Upper lobe of left lung (tissue), 6 donors: Measurements from ENCODE around the gene HOGA1. TPM values are rescaled to one million over a fixed set of nuclear protein-coding genes. Genes with fewer than 3 reads are reported as not detected.

Experiments
- ATAC-seq, 2 donors: fragments of 200-7000 bp; cut with Tn5 transposase; one replicate each; pipeline ENCODE4 v1.9.1; 2022; ENCODE audit warnings: mild to moderate bottlenecking in 2 of 2, moderate library complexity in 2 of 2; ENCODE audit not compliant: low FRiP score in 2 of 2
- DNase-seq, 2 donors: peaks; one replicate each; pipeline ENCODE4 v3.0.0-alpha.2; 2019 to 2020
- H3K27ac ChIP-seq, 4 donors: fragments of 200-600 bp; sonication (generic); one replicate each; pipeline ENCODE4 v1.5.1; 2016 to 2019
- H3K27me3 ChIP-seq, 4 donors: fragments of 200-600 bp; sonication (generic); one replicate each; pipeline ENCODE4 v1.5.1; 2017 to 2019
- H3K36me3 ChIP-seq, 4 donors: fragments of 200-600 bp; sonication (generic); one replicate each; pipeline ENCODE4 v1.5.1; 2016 to 2019
- H3K4me1 ChIP-seq, 4 donors: fragments of 200-600 bp; sonication (generic); one replicate each; pipeline ENCODE4 v1.5.1; 2018 to 2019
- H3K4me3 ChIP-seq, 4 donors: fragments of 200-600 bp; sonication (generic); one replicate each; pipeline ENCODE4 v1.5.1; 2017 to 2019; ENCODE audit warnings: mild to moderate bottlenecking in 2 of 4, moderate library complexity in 1 of 4
- H3K9me3 ChIP-seq, 4 donors: fragments of 200-600 bp; sonication (generic); one replicate each; pipeline ENCODE4 v1.5.1; 2018 to 2019
- EP300 ChIP-seq, 4 donors: sonication (generic); formaldehyde crosslinking; IDR thresholded peaks; one replicate each; pipeline ENCODE4 v1.5.1; 2017; ENCODE audit warnings: antibody characterized with exemption in 4 of 4, control low read depth in 2 of 4
- POLR2A ChIP-seq, 4 donors: fragments of 450-650 bp; IDR thresholded peaks; one replicate each; pipeline ENCODE4 v1.5.1; 2016 to 2017; ENCODE audit warnings: antibody characterized with exemption in 4 of 4, mild to moderate bottlenecking in 2 of 4
- POLR2AphosphoS5 ChIP-seq, 2 donors: sonication (generic); formaldehyde crosslinking; IDR thresholded peaks; one replicate each; pipeline ENCODE4 v1.5.1; 2017; ENCODE audit warnings: antibody characterized with exemption in 2 of 2
- WGBS, 2 donors: methylation state at CpG; one replicate each; pipeline ENCODE4 v1.1.5; 2017 to 2018; 5-methylcytosine and 5-hydroxymethylcytosine counted together
- total RNA-seq, 6 donors: library from RNA; depleted of rRNA in 4 of 6; stranded (reverse); fragments of >200 nt in 4 of 6; gene quantifications; one replicate each; pipeline versions ENCODE4 v1.1.0 to v1.2.1, GENCODE V29; 2016 to 2021
- TF ChIP-seq, protein P1 (sequence below), 6 experiments: fragments of 450-650 bp in 4 of 6; fragments of 200-600 bp in 2 of 6; sonication (generic) in 2 of 6; IDR thresholded peaks; one replicate each; pipeline ENCODE4 v1.5.1; 2016 to 2019; ENCODE audit warnings: antibody characterized with exemption in 6 of 6
- donor health status: DM: no; HTN: no; CAD: no; lungs with moderate emphysema.
- donor health status: DM: no; HTN: yes; CAD: no; lungs with severe emphysema.

The HOGA1 gene
- total RNA-seq, 6 donors from 2014 or later, result 0.39 to 4.2 (median 1.9) TPM

DNA sequence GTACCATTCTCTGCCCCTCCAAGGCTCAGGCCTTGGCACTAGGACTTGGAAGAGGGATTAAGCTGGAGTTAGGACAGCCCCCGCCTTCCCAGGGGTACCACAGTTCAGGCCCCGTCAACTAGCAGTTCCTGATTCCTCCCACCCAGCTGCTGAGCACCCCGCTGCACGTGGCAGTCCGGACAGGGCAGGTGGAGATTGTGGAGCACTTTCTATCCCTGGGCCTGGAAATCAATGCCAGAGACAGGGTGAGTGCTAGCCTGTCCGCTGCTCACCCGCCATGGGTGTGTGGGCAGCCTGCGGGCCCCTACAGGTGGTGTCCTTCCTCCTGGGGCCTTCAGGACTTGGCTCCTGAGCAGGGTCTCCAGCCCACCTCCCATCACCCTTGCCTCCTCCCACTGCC lies 2.0 kb upstream of the HOGA1 start:
- 92% methylated on average over 8 of the region's 8 CpGs; no CpG with 5 or more reads in 1 of the 2 donors for WGBS, 2 donors
- ATAC-seq (no peak), DNase-seq (no peak)
- TF ChIP-seq EP300 (IDR thresholded peaks at IDR 0.05) (no peak), POLR2A (IDR thresholded peaks at IDR 0.05) (no peak), POLR2AphosphoS5 (IDR thresholded peaks at IDR 0.05) (no peak)
- TF ChIP-seq, protein P1, sequence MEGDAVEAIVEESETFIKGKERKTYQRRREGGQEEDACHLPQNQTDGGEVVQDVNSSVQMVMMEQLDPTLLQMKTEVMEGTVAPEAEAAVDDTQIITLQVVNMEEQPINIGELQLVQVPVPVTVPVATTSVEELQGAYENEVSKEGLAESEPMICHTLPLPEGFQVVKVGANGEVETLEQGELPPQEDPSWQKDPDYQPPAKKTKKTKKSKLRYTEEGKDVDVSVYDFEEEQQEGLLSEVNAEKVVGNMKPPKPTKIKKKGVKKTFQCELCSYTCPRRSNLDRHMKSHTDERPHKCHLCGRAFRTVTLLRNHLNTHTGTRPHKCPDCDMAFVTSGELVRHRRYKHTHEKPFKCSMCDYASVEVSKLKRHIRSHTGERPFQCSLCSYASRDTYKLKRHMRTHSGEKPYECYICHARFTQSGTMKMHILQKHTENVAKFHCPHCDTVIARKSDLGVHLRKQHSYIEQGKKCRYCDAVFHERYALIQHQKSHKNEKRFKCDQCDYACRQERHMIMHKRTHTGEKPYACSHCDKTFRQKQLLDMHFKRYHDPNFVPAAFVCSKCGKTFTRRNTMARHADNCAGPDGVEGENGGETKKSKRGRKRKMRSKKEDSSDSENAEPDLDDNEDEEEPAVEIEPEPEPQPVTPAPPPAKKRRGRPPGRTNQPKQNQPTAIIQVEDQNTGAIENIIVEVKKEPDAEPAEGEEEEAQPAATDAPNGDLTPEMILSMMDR (IDR thresholded peaks at IDR 0.05), result no peak
- Histone ChIP-seq H3K4me3 (no peak overlapping the region), H3K27me3 (no peaks in the 10 kb centered on the region), H3K4me1 (peaks cover 0 to 6% (median 0%) of the 10 kb centered on the region in 4 donors), H3K36me3 (no peaks in the 10 kb centered on the region), H3K9me3 (no peaks in the 10 kb centered on the region), H3K27ac (no peak overlapping the region)

DNA sequence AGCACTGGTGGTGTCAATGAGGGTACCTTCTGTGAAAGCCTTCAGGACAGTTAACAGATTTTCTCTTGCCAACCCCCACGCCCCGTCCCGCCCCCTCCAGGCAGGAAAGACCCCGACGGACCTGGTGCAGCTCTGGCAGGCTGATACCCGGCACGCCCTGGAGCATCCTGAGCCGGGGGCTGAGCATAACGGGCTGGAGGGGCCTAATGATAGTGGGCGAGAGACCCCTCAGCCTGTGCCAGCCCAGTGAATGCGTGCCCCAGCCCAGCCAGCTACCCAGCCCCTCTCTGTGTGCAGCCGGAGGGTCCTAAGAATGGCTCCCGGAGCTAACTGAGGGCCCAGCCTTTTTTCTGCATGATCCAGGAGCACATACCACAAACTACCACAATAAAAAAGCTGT lies 713 bp upstream of the HOGA1 start:
- Histone ChIP-seq H3K4me3 (no peak overlapping the region), H3K4me1 (peaks cover 0 to 6% (median 0%) of the 10 kb centered on the region in 4 donors), H3K9me3 (no peaks in the 10 kb centered on the region), H3K36me3 (no peaks in the 10 kb centered on the region), H3K27me3 (no peaks in the 10 kb centered on the region), H3K27ac (peak overlapping the region in 1 of 4 donors; percentile 45)
- DNase-seq, result peak in 1 of 2 donors; percentile 69
- no peak for ATAC-seq
- WGBS, 2 donors, result 93% methylated on average over 11 of the region's 13 CpGs; no CpG with 5 or more reads in 1 of the 2 donors
- TF ChIP-seq POLR2AphosphoS5 (IDR thresholded peaks at IDR 0.05), result no peak
- no peak for TF ChIP-seq POLR2A (IDR thresholded peaks at IDR 0.05)
- TF ChIP-seq, protein P1 (IDR thresholded peaks at IDR 0.05), result no peak
- no peak for TF ChIP-seq EP300 (IDR thresholded peaks at IDR 0.05)

GRCh38 chr10:97584798-97585438 lies 729 bp downstream of the HOGA1 start:
- ATAC-seq (no peak), DNase-seq (no peak)
- Histone ChIP-seq H3K4me3 (no peak overlapping the region), H3K9me3 (no peaks in the 10 kb centered on the region), H3K4me1 (peaks cover 0 to 6% (median 0%) of the 10 kb centered on the region in 4 donors), H3K36me3 (no peaks in the 10 kb centered on the region), H3K27ac (peak overlapping the region in 2 of 4 donors; percentile 39 to 45), H3K27me3 (no peaks in the 10 kb centered on the region)
- TF ChIP-seq POLR2A (IDR thresholded peaks at IDR 0.05), result no peak
- WGBS, 2 donors, result 83 to 90% methylated on average over 5 of the region's 5 CpGs

- Histone ChIP-seq H3K27ac (no peak overlapping the region), H3K27me3 (no peaks in the 10 kb centered on the region), H3K36me3 (no peaks in the 10 kb centered on the region), H3K9me3 (no peaks in the 10 kb centered on the region), H3K4me1 (peaks cover 0 to 6% (median 0%) of the 10 kb centered on the region in 4 donors), H3K4me3 (no peak overlapping the region)
- no peak for DNase-seq
- WGBS, 2 donors, result 90 to 91% methylated on average over 5 of the region's 5 CpGs
- no peak for ATAC-seq
- TF ChIP-seq, protein P1 (IDR thresholded peaks at IDR 0.05), result no peak
- TF ChIP-seq POLR2A (IDR thresholded peaks at IDR 0.05), result no peak
- TF ChIP-seq POLR2AphosphoS5 (IDR thresholded peaks at IDR 0.05), result no peak
- TF ChIP-seq EP300 (IDR thresholded peaks at IDR 0.05), result no peak
Observed at GRCh38 chr10:97585439-97585811, 1.2 kb downstream of the HOGA1 start.

GRCh38 chr10:97587183-97587582 lies 3.0 kb downstream of the HOGA1 start:
- no peaks in the 10 kb centered on the region for H3K36me3 ChIP-seq
- peaks cover 0 to 6% (median 0%) of the 10 kb centered on the region in 4 donors for H3K4me1 ChIP-seq
- no peaks in the 10 kb centered on the region for H3K27me3 ChIP-seq
- no peak overlapping the region for H3K27ac ChIP-seq
- DNase-seq, result no peak
- TF ChIP-seq, protein P1 (IDR thresholded peaks at IDR 0.05), result no peak
- TF ChIP-seq POLR2AphosphoS5 (IDR thresholded peaks at IDR 0.05) (no peak), EP300 (IDR thresholded peaks at IDR 0.05) (no peak), POLR2A (IDR thresholded peaks at IDR 0.05) (no peak)
- no peak overlapping the region for H3K4me3 ChIP-seq
- 87 to 96% methylated on average over 2 of the region's 2 CpGs for WGBS, 2 donors
- no peak for ATAC-seq
- no peaks in the 10 kb centered on the region for H3K9me3 ChIP-seq
